PFSK-1 (cell line): ENCODE results near the gene CMBL.

Source experiments
- FOXP2 ChIP-seq: optimal IDR thresholded peaks from 2 replicates; pipeline ENCODE3; 2011; ENCODE audit warnings: borderline replicate concordance, control low read depth, inconsistent platforms; ENCODE audit not compliant: insufficient read depth; ENCODE audit errors: extremely low read length, extremely low read depth
- POLR2AphosphoS5 ChIP-seq: IDR thresholded peaks from 2 replicates; pipeline ENCODE4 v1.6.1; 2012; ENCODE audit warnings: low read depth, mild to moderate bottlenecking, control low read depth, low read length, moderate library complexity
- REST ChIP-seq, 2 experiments: IDR thresholded peaks; 2 replicates each; pipeline versions ENCODE4 v1.6.1 to v1.8.0; 2011 to 2012; ENCODE audit warnings: low read depth in 2 of 2, low read length in 2 of 2, control low read depth in 1 of 2, inconsistent platforms in 1 of 2, mild to moderate bottlenecking in 1 of 2, moderate library complexity in 1 of 2; ENCODE audit not compliant: insufficient read depth in 1 of 2
- SIN3A ChIP-seq: IDR thresholded peaks from 2 replicates; pipeline ENCODE4 v1.6.1; 2012; ENCODE audit warnings: mild to moderate bottlenecking, low read length, moderate library complexity, borderline replicate concordance; ENCODE audit not compliant: insufficient read depth
- TAF1 ChIP-seq: IDR thresholded peaks from 2 replicates; pipeline ENCODE4 v1.6.1; 2012; ENCODE audit warnings: low read length, control low read depth, borderline replicate concordance; ENCODE audit not compliant: insufficient read depth

The CMBL gene

GRCh38 chr5:10286162-10286861, 21.4 kb downstream of the CMBL start:
- no peak for TF ChIP-seq TAF1
- TF ChIP-seq REST (IDR thresholded peaks at IDR 0.05; ENCODE audit: insufficient read depth in 1 of 2, low read depth in 2 of 2, low read length in 2 of 2): no peak
- TF ChIP-seq FOXP2: no peak
- no peak for TF ChIP-seq SIN3A
- no peak for TF ChIP-seq POLR2AphosphoS5

- no peak for TF ChIP-seq POLR2AphosphoS5
- TF ChIP-seq FOXP2: peak; percentile 63
- TF ChIP-seq TAF1: no peak
- no peak for TF ChIP-seq SIN3A
- no peak for TF ChIP-seq REST (IDR thresholded peaks at IDR 0.05; ENCODE audit: insufficient read depth in 1 of 2, low read depth in 2 of 2, low read length in 2 of 2)
Measured at GRCh38 chr5:10283927-10284635, 23.6 kb downstream of the CMBL start.

GRCh38 chr5:10279925-10280720, 27.6 kb downstream of the CMBL start:
- TF ChIP-seq TAF1 (no peak), POLR2AphosphoS5 (no peak), SIN3A (no peak), REST (IDR thresholded peaks at IDR 0.05; ENCODE audit: insufficient read depth in 1 of 2, low read depth in 2 of 2, low read length in 2 of 2) (no peak), FOXP2 (no peak)

GRCh38 chr5:10279328-10279727, 28.4 kb downstream of the CMBL start:
- TF ChIP-seq SIN3A (no peak), FOXP2 (no peak), TAF1 (no peak)

GRCh38 chr5:10278658-10279279, 28.9 kb downstream of the CMBL start:
- TF ChIP-seq TAF1 (no peak), FOXP2 (no peak), POLR2AphosphoS5 (no peak), REST (IDR thresholded peaks at IDR 0.05; ENCODE audit: insufficient read depth in 1 of 2, low read depth in 2 of 2, low read length in 2 of 2) (no peak), SIN3A (no peak)
